ENCODE measurements around the gene TRMU. TPM values are rescaled to one million over a fixed set of nuclear protein-coding genes. Genes with fewer than 3 reads are reported as not detected.

TRMU gene
- total and polyA plus RNA-seq, 2 donors (not counting 3 experiments of a cell fraction or from before 2014, with no cell fraction given) = 42.4 to 65.7 TPM

GRCh38 chr22:46380581-46380980, 45.1 kb downstream of the TRMU start:
- Histone ChIP-seq H3K4me3 (replicated peaks in 1 of 3; ENCODE audit: insufficient read depth in 1 of 3, low read depth in 1 of 3, low read length in 3 of 3) (no peak overlapping the region), H3K27me3 (ENCODE audit: control insufficient read depth in 2 of 2, insufficient read depth in 2 of 2, low read length in 2 of 2) (no peaks in the 10 kb centered on the region), H3K36me3 (ENCODE audit: control insufficient read depth in 2 of 2, extremely low read depth in 1 of 2, insufficient read depth in 2 of 2, low read length in 2 of 2) (no peaks in the 10 kb centered on the region), H4K20me1 (replicated peaks; ENCODE audit: control insufficient read depth, extremely low read depth, insufficient read depth, low read length) (no peaks in the 10 kb centered on the region), H3K9me3 (replicated peaks; ENCODE audit: control insufficient read depth, insufficient read depth, low read length) (no peaks in the 10 kb centered on the region), H3K9me1 (replicated peaks; ENCODE audit: control insufficient read depth, extremely low read depth, insufficient read depth, low read length) (no peaks in the 10 kb centered on the region), H3K27ac (ENCODE audit: insufficient read depth, low read depth, low read length) (no peak overlapping the region), H3K4me2 (ENCODE audit: insufficient read depth, low read length) (no peak overlapping the region), H3K4me1 (ENCODE audit: control insufficient read depth, extremely low read depth, insufficient read depth, low read length) (no peaks in the 10 kb centered on the region), H3K9ac (replicated peaks; ENCODE audit: extremely low read depth, insufficient read depth, low read length) (no peak overlapping the region), H3K79me2 (ENCODE audit: control insufficient read depth, insufficient read depth, low read length) (no peaks in the 10 kb centered on the region), H2AFZ (ENCODE audit: low read depth, low read length) (no peak overlapping the region)
- intact Hi-C loops (cut with micrococcal nuclease) (no loop called here), dilution Hi-C loops (cut with MboI; ENCODE audit: extremely low pct_ligation_motif_present, low sequenced_read_pairs) (no loop called here)
- POLR2A ChIA-PET = no interaction called here
- TF ChIP-seq JUN (IDR thresholded peaks at IDR 0.05; ENCODE audit: borderline replicate concordance, insufficient read depth, insufficient read length, low read depth) (no peak), MAX (IDR thresholded peaks at IDR 0.05; ENCODE audit: insufficient read depth, insufficient read length) (no peak), POLR2AphosphoS5 (IDR thresholded peaks at IDR 0.05; ENCODE audit: insufficient read depth, low read depth, low read length) (no peak), CTCF (IDR thresholded peaks at IDR 0.05; ENCODE audit: extremely low read depth in 1 of 2, insufficient read depth in 1 of 2, low read depth in 1 of 2, low read length in 2 of 2) (no peak), FOS (IDR thresholded peaks at IDR 0.05; ENCODE audit: borderline replicate concordance, insufficient read depth, low read length) (no peak), MYC (IDR thresholded peaks at IDR 0.05; ENCODE audit: low read depth, low read length) (no peak), GATA2 (IDR thresholded peaks at IDR 0.05; ENCODE audit: insufficient read depth, insufficient read length, low read depth, low read length) (no peak), EZH2 (IDR thresholded peaks at IDR 0.05; ENCODE audit: borderline replicate concordance, low read depth, low read length, severe bottlenecking) (no peak), POLR2A (IDR thresholded peaks at IDR 0.05; ENCODE audit: low read depth, low read length) (no peak)
- no TSS peak for BruUV-seq (replicated peaks)
- DNase-seq (ENCODE audit: low read depth, low spot score) (no peak), FAIRE-seq (no peak)
- CTCF ChIA-PET = interaction anchor here (1.2 kb wide), 1 partner anchor 13 kb away, joined by 8 read pairs; no protein-coding TSS in a partner anchor

Data from endothelial cell of umbilical vein (primary cell).